Caco-2 (cell line): Measurements from ENCODE around the gene MARCHF10. TPM values are rescaled to one million over a fixed set of nuclear protein-coding genes. Genes with fewer than 3 reads are reported as not detected.

ENCODE experiments used
- BruUV-seq: library from RNA; stranded (reverse); fragments of 400-500 nt; replicated peaks from 2 replicates; lab custom pipeline; 2021; lab: Mats Ljungman, UMichigan
- CTCF ChIA-PET: fragments of 300-600 bp; sonication (Branson Sonifier 250); formaldehyde crosslinking; loops from one replicate; lab custom pipeline; 2022; ENCODE audit warnings: antibody characterized with exemption; lab: Charles Lee
- POLR2A ChIA-PET: fragments of 300-600 bp; sonication (Branson Sonifier 250); formaldehyde crosslinking; loops from one replicate; lab custom pipeline; 2022; ENCODE audit warnings: antibody characterized with exemption; lab: Charles Lee
- DNase-seq, 2 experiments: peaks; one replicate each; pipeline versions ENCODE4 v3.0.0 to v3.0.0-alpha.2; 2020 to 2022
- H3K27me3 ChIP-seq: replicated peaks from 2 replicates; pipeline ENCODE4 v1.6.0; 2011; ENCODE audit warnings: low read length; ENCODE audit not compliant: control insufficient read depth, insufficient read depth
- H3K36me3 ChIP-seq: 2 replicates; pipeline ENCODE4 v1.5.1; 2011; ENCODE audit warnings: low read length; ENCODE audit not compliant: control insufficient read depth, insufficient read depth
- H3K4me1 ChIP-seq: fragments of 250-450 bp; sonication (Bioruptor Pico); 2 replicates; pipeline ENCODE4 v1.5.1; 2020; ENCODE audit warnings: mild to moderate bottlenecking
- H3K4me3 ChIP-seq: 2 replicates; pipeline ENCODE4 v1.5.1; 2011; ENCODE audit warnings: low read depth, mild to moderate bottlenecking, control low read depth, low read length
- H3K9me3 ChIP-seq: fragments of 250-450 bp; sonication (Bioruptor Pico); 2 replicates; pipeline ENCODE4 v1.5.1; 2020; ENCODE audit warnings: mild to moderate bottlenecking, moderate library complexity
- H3K27ac Mint-ChIP-seq: one replicate; pipeline ENCODE4 v1.8.0; 2022; ENCODE audit warnings: mixed read lengths; ENCODE audit not compliant: unreplicated experiment
- H3K27me3 Mint-ChIP-seq: one replicate; pipeline ENCODE4 v1.8.0; 2022; ENCODE audit warnings: mixed read lengths; ENCODE audit not compliant: insufficient read depth, unreplicated experiment
- H3K36me3 Mint-ChIP-seq: one replicate; pipeline ENCODE4 v1.8.0; 2022; ENCODE audit warnings: mild to moderate bottlenecking, mixed read lengths; ENCODE audit not compliant: insufficient read depth, unreplicated experiment
- H3K4me1 Mint-ChIP-seq: one replicate; pipeline ENCODE4 v1.8.0; 2022; ENCODE audit warnings: low read depth, mixed read lengths; ENCODE audit not compliant: unreplicated experiment
- H3K4me3 Mint-ChIP-seq: one replicate; pipeline ENCODE4 v1.8.0; 2022; ENCODE audit warnings: mild to moderate bottlenecking, moderate library complexity, mixed read lengths; ENCODE audit not compliant: unreplicated experiment
- H3K9me3 Mint-ChIP-seq: one replicate; pipeline ENCODE4 v1.8.0; 2022; ENCODE audit warnings: mixed read lengths; ENCODE audit not compliant: unreplicated experiment
- intact Hi-C: fragments of 100-400 bp; cut with micrococcal nuclease; formaldehyde crosslinking; loops from one replicate; pipeline ENCODE4 v1.10.0; 2022; ENCODE audit not compliant: unreplicated experiment
- total RNA-seq: library from RNA; stranded (reverse); gene quantifications from 2 replicates; pipeline ENCODE4 v1.2.3, GENCODE V29; 2022
- TF ChIP-seq, protein P1 (sequence below), 2 experiments: fragments of 200-600 bp in 1 of 2; IDR thresholded peaks; 1 replicate in 1 of 2; 2 replicates in 1 of 2; pipeline versions ENCODE4 v1.5.1 to v1.8.0; 2011 to 2022; ENCODE audit warnings: antibody characterized with exemption in 1 of 2, control low read depth in 1 of 2, inconsistent platforms in 1 of 2, low read depth in 1 of 2, low read length in 1 of 2, mild to moderate bottlenecking in 1 of 2, moderate library complexity in 1 of 2; ENCODE audit not compliant: insufficient read depth in 1 of 2, severe bottlenecking in 1 of 2, unreplicated experiment in 1 of 2

Gene MARCHF10
- total RNA-seq, 1 experiment from 2014 or later: not detected

DNA sequence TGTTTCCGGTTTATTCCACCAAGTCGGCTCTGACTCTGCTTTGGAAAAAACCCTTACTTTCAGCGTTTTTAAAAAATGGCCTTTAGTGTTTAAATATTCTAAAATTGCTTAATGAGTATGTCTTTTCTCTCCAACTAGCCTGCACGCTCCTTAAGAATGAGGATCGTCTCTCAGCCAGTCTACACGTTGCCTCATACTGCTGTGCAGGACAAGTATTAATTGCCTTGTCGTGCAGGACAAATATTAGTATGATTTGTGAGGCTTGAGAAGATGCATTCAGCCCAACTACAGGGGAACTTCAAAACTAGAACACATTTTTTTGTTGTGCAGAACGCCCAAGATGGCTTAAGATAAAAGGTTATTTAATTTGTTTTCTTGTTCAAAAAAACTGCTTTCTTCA lies 61.2 kb downstream of the MARCHF10 start:
- no peak overlapping the region for H3K4me3 ChIP-seq
- no TSS peak for BruUV-seq
- Mint-ChIP-seq H3K9me3 (no peaks in the 10 kb centered on the region), H3K4me3 (no peak overlapping the region), H3K27me3 (peaks cover 17% of the 10 kb centered on the region), H3K36me3 (no peaks in the 10 kb centered on the region), H3K27ac (no peak overlapping the region), H3K4me1 (no peaks in the 10 kb centered on the region)
- intact Hi-C loops: no loop called here
- DNase-seq: no peak
- H3K4me1 ChIP-seq: no peaks in the 10 kb centered on the region
- TF ChIP-seq, protein P1, sequence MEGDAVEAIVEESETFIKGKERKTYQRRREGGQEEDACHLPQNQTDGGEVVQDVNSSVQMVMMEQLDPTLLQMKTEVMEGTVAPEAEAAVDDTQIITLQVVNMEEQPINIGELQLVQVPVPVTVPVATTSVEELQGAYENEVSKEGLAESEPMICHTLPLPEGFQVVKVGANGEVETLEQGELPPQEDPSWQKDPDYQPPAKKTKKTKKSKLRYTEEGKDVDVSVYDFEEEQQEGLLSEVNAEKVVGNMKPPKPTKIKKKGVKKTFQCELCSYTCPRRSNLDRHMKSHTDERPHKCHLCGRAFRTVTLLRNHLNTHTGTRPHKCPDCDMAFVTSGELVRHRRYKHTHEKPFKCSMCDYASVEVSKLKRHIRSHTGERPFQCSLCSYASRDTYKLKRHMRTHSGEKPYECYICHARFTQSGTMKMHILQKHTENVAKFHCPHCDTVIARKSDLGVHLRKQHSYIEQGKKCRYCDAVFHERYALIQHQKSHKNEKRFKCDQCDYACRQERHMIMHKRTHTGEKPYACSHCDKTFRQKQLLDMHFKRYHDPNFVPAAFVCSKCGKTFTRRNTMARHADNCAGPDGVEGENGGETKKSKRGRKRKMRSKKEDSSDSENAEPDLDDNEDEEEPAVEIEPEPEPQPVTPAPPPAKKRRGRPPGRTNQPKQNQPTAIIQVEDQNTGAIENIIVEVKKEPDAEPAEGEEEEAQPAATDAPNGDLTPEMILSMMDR (IDR thresholded peaks at IDR 0.05; ENCODE audit: insufficient read depth in 1 of 2, low read depth in 1 of 2, low read length in 1 of 2, severe bottlenecking in 1 of 2, unreplicated experiment in 1 of 2): no peak
- POLR2A ChIA-PET: no interaction called here
- no peaks in the 10 kb centered on the region; the same call in 1 of the 2 replicates for H3K27me3 ChIP-seq
- H3K36me3 ChIP-seq: no peaks in the 10 kb centered on the region
- CTCF ChIA-PET: no interaction called here
- no peaks in the 10 kb centered on the region for H3K9me3 ChIP-seq

DNA sequence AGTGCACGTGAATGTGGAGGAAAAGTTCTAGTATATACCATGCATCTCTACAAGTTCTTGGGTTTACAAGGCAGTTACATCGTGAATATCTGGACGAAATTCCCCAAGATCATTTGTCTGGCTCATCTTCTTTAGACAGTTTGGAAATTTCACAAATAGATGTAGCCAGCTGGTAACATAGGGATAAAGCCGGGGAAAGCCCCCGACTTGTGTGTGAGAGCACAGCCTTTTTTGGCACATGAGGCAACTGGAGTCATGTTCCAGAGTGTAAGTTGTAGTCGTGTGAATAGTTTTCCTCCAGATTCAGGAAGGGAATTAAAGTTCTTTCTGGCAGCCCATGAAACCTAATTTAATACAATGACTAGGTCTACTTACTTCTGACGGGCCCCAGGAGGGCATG lies 62.3 kb downstream of the MARCHF10 start:
- Histone ChIP-seq H3K4me3 (no peak overlapping the region), H3K27me3 (no peaks in the 10 kb centered on the region; the same call in 1 of the 2 replicates), H3K4me1 (no peaks in the 10 kb centered on the region), H3K36me3 (no peaks in the 10 kb centered on the region), H3K9me3 (no peaks in the 10 kb centered on the region)
- DNase-seq: no peak
- TF ChIP-seq, protein P1 (IDR thresholded peaks at IDR 0.05; ENCODE audit: insufficient read depth in 1 of 2, low read depth in 1 of 2, low read length in 1 of 2, severe bottlenecking in 1 of 2, unreplicated experiment in 1 of 2): no peak
- no peaks in the 10 kb centered on the region for H3K36me3 Mint-ChIP-seq
- H3K4me3 Mint-ChIP-seq: no peak overlapping the region
- intact Hi-C loops: no loop called here
- H3K4me1 Mint-ChIP-seq: no peaks in the 10 kb centered on the region
- peaks cover 17% of the 10 kb centered on the region for H3K27me3 Mint-ChIP-seq
- H3K9me3 Mint-ChIP-seq: no peaks in the 10 kb centered on the region
- no TSS peak for BruUV-seq
- POLR2A ChIA-PET: no interaction called here
- H3K27ac Mint-ChIP-seq: no peak overlapping the region
- CTCF ChIA-PET: no interaction called here

DNA sequence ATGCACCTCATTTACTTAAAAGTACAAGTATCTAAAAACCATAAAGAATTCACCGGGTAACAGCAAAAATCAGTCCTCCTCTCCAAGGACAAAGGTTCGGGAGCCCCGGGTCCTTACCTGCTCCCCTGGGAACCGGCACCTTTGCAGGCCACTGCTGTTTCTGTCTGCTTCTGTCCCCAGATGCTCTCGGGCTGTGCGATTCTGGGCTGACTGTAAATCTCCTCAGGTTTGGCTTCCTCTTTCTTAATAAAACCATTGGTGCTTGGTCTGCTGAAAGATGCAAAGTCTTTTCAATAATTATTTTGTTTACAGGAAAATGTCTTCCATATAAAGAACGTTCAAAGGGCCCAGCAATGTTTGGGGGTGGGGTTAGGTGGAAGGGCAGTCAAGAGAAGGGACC lies 63.9 kb downstream of the MARCHF10 start:
- H3K27me3 Mint-ChIP-seq: peaks cover 6% of the 10 kb centered on the region
- H3K36me3 Mint-ChIP-seq: no peaks in the 10 kb centered on the region
- ChIA-PET CTCF (no interaction called here), POLR2A (no interaction called here)
- Histone ChIP-seq H3K27me3 (no peaks in the 10 kb centered on the region; the same call in none of the 2 replicates), H3K36me3 (no peaks in the 10 kb centered on the region), H3K4me3 (no peak overlapping the region), H3K9me3 (no peaks in the 10 kb centered on the region), H3K4me1 (no peaks in the 10 kb centered on the region)
- TF ChIP-seq, protein P1 (IDR thresholded peaks at IDR 0.05; ENCODE audit: insufficient read depth in 1 of 2, low read depth in 1 of 2, low read length in 1 of 2, severe bottlenecking in 1 of 2, unreplicated experiment in 1 of 2): no peak
- no peak for DNase-seq
- no peak overlapping the region for H3K27ac Mint-ChIP-seq
- no TSS peak for BruUV-seq
- no peaks in the 10 kb centered on the region for H3K9me3 Mint-ChIP-seq
- no peak overlapping the region for H3K4me3 Mint-ChIP-seq
- intact Hi-C loops: no loop called here
- H3K4me1 Mint-ChIP-seq: no peaks in the 10 kb centered on the region
